Mucosa of stomach (tissue), 1 donor: ENCODE data around the gene AGA.

Experiments
- H3K27me3 ChIP-seq: one replicate; pipeline ENCODE4 v1.7.0; 2013; ENCODE audit warnings: mild to moderate bottlenecking, low read length; ENCODE audit not compliant: control insufficient read depth, insufficient read depth
- H3K36me3 ChIP-seq: one replicate; pipeline ENCODE4 v1.7.0; 2013; ENCODE audit warnings: low read length; ENCODE audit not compliant: control insufficient read depth, insufficient read depth
- H3K4me1 ChIP-seq: one replicate; pipeline ENCODE4 v1.7.0; 2013; ENCODE audit warnings: mild to moderate bottlenecking, low read length; ENCODE audit not compliant: control insufficient read depth, insufficient read depth
- H3K4me3 ChIP-seq: one replicate; pipeline ENCODE4 v1.7.0; 2013; ENCODE audit warnings: low read length
- H3K9ac ChIP-seq: one replicate; pipeline ENCODE4 v1.7.0; 2013; ENCODE audit warnings: mild to moderate bottlenecking, low read length, moderate library complexity
- H3K9me3 ChIP-seq: one replicate; pipeline ENCODE4 v1.7.0; 2013; ENCODE audit warnings: mild to moderate bottlenecking, low read length, moderate library complexity; ENCODE audit not compliant: control insufficient read depth
- donor health status: Pancreatic carcinoma.

AGA gene

DNA sequence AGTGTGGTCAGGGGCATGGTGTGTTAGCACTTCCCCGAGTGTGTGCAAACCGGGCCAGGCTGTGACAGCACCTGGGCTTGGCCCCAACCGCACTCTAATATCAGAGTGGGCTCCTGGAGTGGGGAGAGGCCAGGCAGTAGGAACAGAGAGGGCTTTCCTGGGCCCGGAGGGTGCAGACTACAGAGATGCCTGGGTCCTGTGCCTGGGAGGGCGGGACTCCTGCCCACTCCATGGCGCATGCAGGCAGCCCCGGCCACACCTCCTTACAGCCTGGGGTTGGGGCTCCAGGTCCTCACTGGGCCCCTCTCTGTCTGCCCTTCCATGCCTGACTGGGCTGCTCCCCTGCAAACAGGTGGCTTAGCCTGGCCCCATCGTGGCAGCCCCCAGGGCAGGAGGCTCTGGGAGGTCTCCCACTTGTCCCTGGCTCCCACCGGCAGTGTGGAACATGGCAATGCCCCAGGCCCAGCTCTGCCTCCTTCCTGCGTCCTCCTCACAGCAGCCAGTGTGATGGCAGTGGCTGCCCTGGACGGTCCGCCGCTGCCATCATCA is 60.4 kb downstream of the AGA start:
- H3K4me1 ChIP-seq = no peaks in the 10 kb centered on the region
- no peaks in the 10 kb centered on the region for H3K9me3 ChIP-seq
- no peaks in the 10 kb centered on the region for H3K36me3 ChIP-seq
- no peak overlapping the region for H3K4me3 ChIP-seq
- H3K27me3 ChIP-seq = no peaks in the 10 kb centered on the region
- H3K9ac ChIP-seq = no peak overlapping the region
